ENCODE results near the gene GOSR1.
"Not testable (repeated sequence)": the region's sequence is repeated elsewhere in the genome, so short reads cannot be mapped to it uniquely, and the experiment has no call there.

Gene GOSR1

DNA sequence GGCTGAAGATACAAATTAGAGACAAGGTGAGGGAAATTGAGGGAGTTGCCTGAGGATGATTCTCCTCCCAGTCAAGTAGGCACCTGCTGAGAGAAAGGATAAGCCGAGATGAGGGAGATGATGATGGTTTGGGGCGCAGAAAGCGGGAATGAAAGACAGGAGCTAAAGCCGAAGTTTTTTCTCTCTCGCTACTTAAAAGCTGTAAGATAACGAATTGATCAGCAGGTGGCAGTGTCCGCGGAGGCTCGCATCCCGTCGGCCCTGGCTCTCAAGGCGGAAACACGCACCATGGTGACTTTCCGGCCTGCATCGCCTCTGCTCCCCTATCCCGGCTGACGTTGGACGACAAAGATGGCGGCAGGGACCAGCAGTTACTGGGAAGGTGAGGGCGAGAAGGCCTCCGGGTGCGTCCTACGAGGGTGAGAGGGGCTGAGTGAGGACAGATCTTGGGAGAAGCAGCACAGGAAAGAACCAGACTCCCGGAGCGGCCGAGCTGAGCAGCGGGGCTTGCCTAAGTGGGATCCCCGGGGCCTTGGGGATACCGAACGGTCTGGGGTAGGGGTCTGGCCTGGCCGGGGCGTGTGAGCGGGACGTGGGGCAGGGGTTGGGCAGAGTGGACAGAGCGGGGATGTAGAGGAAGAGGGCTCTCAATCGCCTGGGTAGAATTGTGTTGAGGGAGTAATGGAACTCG is at the start of gene GOSR1:
TSS of gene GOSR1 (plus strand) at position 326 of the 691 bp plus-strand sequence. CDS start at position 352, 26 bp downstream.
- peak; percentile 87 for DNase-seq

DNA sequence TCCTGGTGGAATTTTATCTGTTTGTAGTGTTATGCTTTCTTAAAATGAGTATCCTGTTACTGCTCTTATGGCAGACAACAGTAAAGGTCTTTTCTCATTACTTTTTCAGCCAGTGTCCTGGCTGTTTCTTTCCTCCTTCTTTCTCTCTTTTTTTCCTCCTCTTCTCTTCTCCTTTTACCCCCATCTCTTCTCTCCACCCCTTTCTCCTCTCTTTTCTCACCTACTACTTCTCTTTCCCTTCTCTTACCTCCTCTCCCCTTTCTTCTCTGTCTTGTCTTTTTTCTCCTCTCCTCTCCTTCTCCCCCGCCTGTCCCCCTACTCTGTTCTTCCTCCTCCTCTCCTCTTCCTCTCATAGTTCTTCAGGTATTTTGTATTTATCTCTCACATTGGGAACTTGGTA is 49.6 kb upstream of the GOSR1 start:
- DNase-seq = no peak

DNA sequence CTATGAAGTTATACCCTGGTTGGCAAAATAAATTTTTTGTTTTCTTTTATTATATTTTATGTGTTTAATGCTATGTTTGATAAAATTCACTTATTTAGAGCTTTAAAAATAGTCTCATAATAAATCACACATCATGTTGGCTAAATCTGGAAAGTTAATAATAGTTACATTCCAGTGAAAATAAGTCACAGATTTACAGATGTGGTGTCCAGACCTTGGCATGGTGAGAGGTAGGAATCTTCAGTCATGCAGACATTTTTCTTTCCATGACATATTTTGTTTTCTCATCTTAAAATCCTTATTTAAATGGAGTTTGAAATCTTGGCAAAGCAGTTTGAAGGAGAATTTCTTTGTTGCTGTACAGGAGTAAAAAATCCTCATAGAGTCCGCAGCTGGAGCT is 48.1 kb upstream of the GOSR1 start:
- DNase-seq = no peak

DNA sequence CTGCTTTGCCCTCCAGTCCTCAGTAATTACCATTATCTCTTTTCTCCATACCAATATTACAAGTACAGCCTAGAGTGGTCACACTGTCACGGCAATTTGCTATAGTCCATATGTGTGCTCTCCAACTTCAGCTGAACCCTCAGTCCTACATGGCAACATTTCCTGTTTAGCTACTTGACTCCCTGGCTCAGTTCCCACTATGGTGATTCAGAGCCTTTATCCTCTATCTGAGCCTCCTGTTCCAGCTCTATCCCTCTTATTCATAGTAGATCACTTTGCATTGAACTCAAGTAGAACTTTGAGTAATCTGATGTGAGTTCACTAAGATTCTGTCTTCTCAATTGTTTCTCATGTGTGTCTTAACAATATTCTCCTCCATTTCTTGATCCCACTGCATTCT is 43.7 kb upstream of the GOSR1 start:
- DNase-seq = no peak

GRCh38 chr17:30436729-30437128 is 40.5 kb upstream of the GOSR1 start:
- no peak for DNase-seq

GRCh38 chr17:30443721-30444120 is 33.5 kb upstream of the GOSR1 start:
- no peak for DNase-seq

- not testable (repeated sequence) for DNase-seq
Observed at GRCh38 chr17:30446640-30447039, 30.6 kb upstream of the GOSR1 start.

DNA sequence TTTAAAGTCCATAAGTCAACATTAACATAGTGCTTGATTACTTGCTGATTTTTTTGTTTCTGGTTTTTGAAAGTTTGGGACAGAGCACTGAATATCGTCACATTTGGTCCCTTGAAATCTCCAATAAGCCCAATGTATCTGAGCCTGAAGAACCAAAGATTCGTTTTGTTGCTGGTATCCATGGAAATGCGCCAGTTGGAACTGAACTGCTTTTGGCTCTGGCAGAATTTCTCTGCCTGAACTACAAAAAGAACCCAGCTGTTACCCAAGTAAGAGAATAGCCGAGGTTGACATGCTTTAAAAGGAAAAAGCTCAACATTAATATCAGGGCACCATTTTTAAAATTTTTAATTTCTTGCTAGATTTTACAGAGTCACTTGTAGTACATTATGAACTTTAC is 27.7 kb upstream of the GOSR1 start:
- DNase-seq = no peak

GRCh38 chr17:30450125-30451027 is 26.8 kb upstream of the GOSR1 start:
- no peak for DNase-seq

GRCh38 chr17:30454635-30455034 is 22.6 kb upstream of the GOSR1 start:
- DNase-seq = no peak

DNA sequence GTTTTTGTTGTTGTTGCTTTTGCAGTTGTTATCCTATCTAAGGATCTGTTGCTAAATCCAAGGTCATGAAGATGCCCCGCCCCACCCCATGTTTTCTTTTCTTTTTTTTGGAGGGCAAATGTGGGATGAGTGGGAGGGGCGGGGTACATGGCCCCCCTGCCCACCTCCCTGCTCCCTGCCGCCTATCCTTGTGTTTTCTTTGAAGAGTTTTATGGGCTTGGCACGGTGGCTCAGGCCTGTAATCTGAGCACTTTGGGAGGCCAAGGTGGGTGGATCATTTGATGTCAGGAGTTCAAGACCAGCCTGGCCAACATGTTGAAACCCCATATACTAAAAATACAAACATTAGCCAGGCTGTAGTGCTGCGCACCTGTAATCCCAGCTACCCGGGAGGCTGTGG is 18.8 kb upstream of the GOSR1 start:
- DNase-seq = no peak

DNA sequence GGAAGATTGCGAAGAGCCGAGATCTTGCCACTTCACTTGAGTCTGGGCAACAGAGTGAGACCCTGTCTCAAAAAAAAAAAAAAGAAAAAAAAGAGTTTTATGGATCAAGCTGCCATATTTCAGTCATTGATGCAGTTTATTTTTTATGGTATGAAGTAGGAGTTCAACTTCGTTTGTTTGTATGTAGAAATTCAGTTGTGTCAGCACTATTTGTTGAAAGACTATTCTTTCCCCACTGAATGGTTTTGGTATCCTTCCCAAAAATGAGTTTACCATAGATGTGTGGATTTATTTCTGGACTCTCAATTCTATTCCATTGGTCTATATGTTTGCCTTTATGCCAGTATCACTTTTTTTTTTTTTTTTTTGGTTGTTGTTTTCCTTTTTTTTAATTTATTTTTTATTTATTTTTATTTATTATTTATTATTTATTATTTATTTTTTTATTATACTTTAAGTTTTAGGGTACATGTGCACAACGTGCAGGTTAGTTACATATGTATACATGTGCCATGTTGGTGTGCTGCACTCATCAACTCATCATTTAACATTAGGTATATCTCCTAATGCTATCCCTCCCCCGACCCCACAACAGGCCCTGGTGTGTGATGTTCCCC is 18.3 kb upstream of the GOSR1 start:
- DNase-seq = not testable (repeated sequence)

GRCh38 chr17:30468465-30468864 is 8.7 kb upstream of the GOSR1 start:
- DNase-seq = no peak

DNA sequence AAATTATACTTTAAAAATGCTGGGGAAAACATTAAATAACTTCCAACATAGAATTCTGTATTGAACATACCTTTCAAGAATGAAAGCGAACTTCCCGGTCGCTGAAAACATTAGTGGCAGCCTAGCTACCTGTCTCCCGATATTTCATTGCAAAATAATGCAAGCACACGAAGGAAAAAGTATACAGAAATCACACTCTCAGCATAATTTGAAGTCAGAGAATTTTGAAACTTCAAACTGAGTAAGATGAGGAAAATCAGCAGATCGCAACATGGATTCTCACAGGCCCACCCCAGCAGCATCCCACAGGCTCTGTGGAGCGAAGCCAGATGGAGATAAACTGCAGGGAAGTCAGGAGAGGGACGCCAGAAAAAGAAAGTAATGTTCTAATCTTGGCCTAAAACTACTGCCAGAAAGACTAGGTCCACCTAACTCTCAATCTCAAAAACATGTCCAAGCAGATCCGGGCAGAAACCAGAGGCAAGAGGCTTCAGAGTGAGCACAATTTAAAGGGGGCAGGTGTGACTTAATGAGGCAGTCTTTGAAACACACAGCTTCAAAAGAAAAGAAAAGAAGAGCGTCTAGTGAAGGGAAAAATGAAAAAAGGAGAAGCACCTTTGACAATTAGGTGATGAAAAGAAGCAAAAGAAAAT is 4.8 kb upstream of the GOSR1 start:
- DNase-seq = no peak

- no peak for DNase-seq
Observed at GRCh38 chr17:30475206-30475605, 2.0 kb upstream of the GOSR1 start.

DNA sequence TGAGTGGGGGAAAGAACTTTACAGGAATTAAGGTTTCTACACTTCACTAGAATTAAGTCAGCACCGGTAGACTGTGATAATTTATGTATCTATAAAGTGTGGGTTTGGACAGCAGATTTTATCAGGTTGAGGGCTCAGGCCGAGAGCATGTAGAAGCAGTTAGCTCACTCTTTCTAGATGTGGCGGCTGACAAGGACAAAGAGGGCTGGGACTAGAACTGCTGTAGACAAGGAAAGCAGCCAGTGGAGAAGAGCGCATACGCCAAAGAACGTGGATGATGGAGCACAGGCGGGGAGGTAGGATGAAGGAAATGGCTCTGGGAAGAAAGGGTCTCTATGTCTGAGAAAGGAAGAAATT is 504 bp upstream of the GOSR1 start:
- DNase-seq = peak; percentile 45

- peak; percentile 12 for DNase-seq
Observed at GRCh38 chr17:30477774-30478115, 537 bp downstream of the GOSR1 start.

GRCh38 chr17:30482555-30482954 is 5.3 kb downstream of the GOSR1 start:
- DNase-seq = no peak

DNA sequence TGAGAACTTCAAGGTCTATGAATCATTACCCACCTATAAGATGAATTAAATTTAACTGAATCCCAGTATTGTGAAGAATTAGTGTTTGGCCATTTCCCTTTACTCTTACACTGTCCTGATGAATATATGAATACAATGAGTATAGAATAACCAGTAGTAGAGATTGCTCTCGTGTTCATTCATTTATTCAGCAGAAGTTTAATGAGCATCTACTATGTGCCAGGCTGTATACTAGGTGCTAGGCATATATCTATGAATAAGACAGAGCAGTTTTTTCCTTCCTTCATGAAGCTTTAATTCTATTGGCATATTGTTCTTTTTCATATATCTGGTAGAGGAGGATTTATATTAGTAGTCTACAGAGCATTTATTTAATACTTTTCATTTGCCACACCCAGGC is 6.0 kb downstream of the GOSR1 start:
- DNase-seq = no peak

DNA sequence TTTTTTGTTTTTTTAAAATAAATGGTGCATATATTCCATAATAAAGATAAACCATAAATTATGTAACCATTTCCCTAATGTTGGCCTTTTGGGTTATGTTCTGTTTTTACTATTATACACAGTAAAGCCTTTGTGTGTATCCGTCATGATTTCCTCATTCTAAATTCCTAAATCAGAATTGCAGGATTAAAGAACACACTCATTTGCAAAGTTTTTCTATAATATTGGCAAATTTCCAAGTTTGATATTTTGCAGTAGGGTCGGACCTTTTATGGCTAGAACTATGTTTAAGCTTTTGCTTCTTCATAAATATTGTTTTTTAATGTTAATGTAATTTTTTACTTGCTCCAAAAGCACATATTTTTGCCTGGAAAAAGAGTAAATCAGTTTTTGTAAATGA is 16.6 kb downstream of the GOSR1 start:
- no peak for DNase-seq

- DNase-seq = no peak
Observed at GRCh38 chr17:30495586-30495985, 18.4 kb downstream of the GOSR1 start.

DNA sequence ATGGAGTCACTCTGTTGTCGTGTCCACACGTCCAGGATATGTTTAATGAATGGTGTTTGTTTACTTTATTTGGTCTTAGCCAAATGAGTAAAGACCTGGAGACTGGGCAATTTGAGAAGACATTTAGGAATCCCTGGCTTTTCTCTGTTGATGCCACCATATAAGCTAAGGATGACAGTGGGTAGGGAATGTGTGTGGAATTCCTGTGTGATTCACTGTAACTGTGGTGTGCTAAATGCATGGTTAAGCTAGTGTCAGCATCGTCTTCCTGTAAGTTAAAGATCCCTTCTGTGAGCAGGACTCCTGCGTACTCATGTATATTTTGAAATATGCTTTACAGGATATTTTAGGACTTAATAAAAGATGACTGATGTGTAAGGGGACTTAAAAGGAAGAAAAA is 26.4 kb downstream of the GOSR1 start:
- DNase-seq = no peak

GRCh38 chr17:30505868-30506417 is 28.7 kb downstream of the GOSR1 start:
- DNase-seq = no peak
